ENCODE data around the gene BORA.

- no peak for TF ChIP-seq CTCF (IDR thresholded peaks at IDR 0.05)
- TF ChIP-seq POLR2A (IDR thresholded peaks at IDR 0.05), result no peak
These were observed 41.0 kb upstream of the BORA start for GRCh38 chr13:72686766-72687165.
